ENCODE data around the gene PCGF3. TPM values are rescaled to one million over a fixed set of nuclear protein-coding genes. Genes with fewer than 3 reads are reported as not detected.

The PCGF3 gene
- total and polyA plus RNA-seq, 12 donors = 17.5 to 50.8 (median 21.9) TPM

- no peak for TF ChIP-seq CTCF (IDR thresholded peaks at IDR 0.05)
- no peak for DNase-seq
- intact Hi-C loops (cut with DNase I) = no loop called here
- H3K4me1 ChIP-seq = peaks cover 0 to 43% (median 21%) of the 10 kb centered on the region in 9 donors
- H3K4me3 ChIP-seq = no peak overlapping the region
- WGBS, 2 donors = 58 to 59% methylated on average over 28 to 29 of the region's 29 CpGs
- H3K36me3 ChIP-seq = no peaks in the 10 kb centered on the region
- no peaks in the 10 kb centered on the region for H3K9me3 ChIP-seq
- no peak for ATAC-seq
- H3K27me3 ChIP-seq = peaks cover 43 to 87% (median 73%) of the 10 kb centered on the region in 7 donors
- no peak overlapping the region for H3K27ac ChIP-seq
These were observed 85.7 kb downstream of the PCGF3 start for GRCh38 chr4:791252-791897.

- no peak for TF ChIP-seq CTCF (IDR thresholded peaks at IDR 0.05)
- peak overlapping the region in 5 of 10 donors; percentile 8 to 25 (median 18) for H3K4me3 ChIP-seq
- peaks cover 0 to 36% (median 14%) of the 10 kb centered on the region in 9 donors for H3K4me1 ChIP-seq
- H3K36me3 ChIP-seq = no peaks in the 10 kb centered on the region
- H3K27me3 ChIP-seq = peaks cover 43 to 87% (median 73%) of the 10 kb centered on the region in 7 donors
- no peaks in the 10 kb centered on the region for H3K9me3 ChIP-seq
- WGBS, 2 donors = 11 to 13% methylated on average over 48 to 50 of the region's 50 CpGs
- ATAC-seq = no peak
- no peak for DNase-seq
- intact Hi-C loops (cut with DNase I) = no loop called here
- no peak overlapping the region for H3K27ac ChIP-seq
These were observed 86.4 kb downstream of the PCGF3 start for GRCh38 chr4:791898-792625.

- H3K27me3 ChIP-seq = peaks cover 43 to 86% (median 71%) of the 10 kb centered on the region in 7 donors
- no peak for DNase-seq
- 48 to 54% methylated on average over 17 of the region's 17 CpGs for WGBS, 2 donors
- H3K4me3 ChIP-seq = peak overlapping the region in 3 of 10 donors; percentile 8 to 25 (median 24)
- TF ChIP-seq CTCF (IDR thresholded peaks at IDR 0.05) = no peak
- H3K9me3 ChIP-seq = no peaks in the 10 kb centered on the region
- H3K27ac ChIP-seq = no peak overlapping the region
- no peaks in the 10 kb centered on the region for H3K36me3 ChIP-seq
- H3K4me1 ChIP-seq = peaks cover 0 to 30% (median 14%) of the 10 kb centered on the region in 9 donors
- ATAC-seq = no peak
- intact Hi-C loops (cut with DNase I) = no loop called here
These were observed 87.0 kb downstream of the PCGF3 start for GRCh38 chr4:792626-793092.

- ATAC-seq = no peak
- H3K27ac ChIP-seq = no peak overlapping the region
- no peaks in the 10 kb centered on the region for H3K9me3 ChIP-seq
- H3K36me3 ChIP-seq = no peaks in the 10 kb centered on the region
- 57 to 59% methylated on average over 19 of the region's 19 CpGs for WGBS, 2 donors
- intact Hi-C loops (cut with DNase I) = no loop called here
- peaks cover 0 to 28% (median 14%) of the 10 kb centered on the region in 9 donors for H3K4me1 ChIP-seq
- no peak for TF ChIP-seq CTCF (IDR thresholded peaks at IDR 0.05)
- DNase-seq = no peak
- peaks cover 43 to 83% (median 68%) of the 10 kb centered on the region in 7 donors for H3K27me3 ChIP-seq
- no peak overlapping the region for H3K4me3 ChIP-seq
These were observed 87.6 kb downstream of the PCGF3 start for GRCh38 chr4:793093-793861.
